B cell (primary cell): ENCODE data around the gene RASSF4. TPM values are rescaled to one million over a fixed set of nuclear protein-coding genes. Genes with fewer than 3 reads are reported as not detected.
"Not testable (repeated sequence)": the region's sequence is repeated elsewhere in the genome, so short reads cannot be mapped to it uniquely, and the experiment has no call there.

Source experiments
- ATAC-seq: fragments of 200-7000 bp; cut with Tn5 transposase; one replicate; pipeline ENCODE4 v1.10.0; 2021; ENCODE audit warnings: low read depth, mild to moderate bottlenecking, moderate number of reproducible peaks, moderate library complexity
- CTCF ChIA-PET: fragments of 350-600 bp; sonication (Branson Sonifier 250); formaldehyde crosslinking; loops from one replicate; lab custom pipeline; 2021; ENCODE audit warnings: antibody characterized with exemption, inconsistent platforms; lab: Charles Lee
- POLR2A ChIA-PET: fragments of 350-600 bp; sonication (Branson Sonifier 250); formaldehyde crosslinking; loops from one replicate; lab custom pipeline; 2021; ENCODE audit warnings: antibody characterized with exemption; lab: Charles Lee
- DNase-seq: peaks from one replicate; pipeline ENCODE4 v3.0.0; 2013
- H2AFZ ChIP-seq: 2 replicates; pipeline ENCODE4 v1.6.1; 2012; ENCODE audit warnings: mild to moderate bottlenecking, low read depth, low read length; ENCODE audit not compliant: insufficient read depth, poor library complexity, severe bottlenecking
- H3K27ac ChIP-seq, 2 donors: 1 replicate in 1 of 2; 2 replicates in 1 of 2; pipeline ENCODE4 v1.5.1; 2012 to 2013; ENCODE audit warnings: low read length in 2 of 2, mild to moderate bottlenecking in 2 of 2, moderate library complexity in 1 of 2
- H3K27me3 ChIP-seq, 4 experiments: fragments of 200-600 bp in 1 of 4; sonication (generic) in 1 of 4; replicated peaks in 1 of 4; 1 replicate in 2 of 4; 2 replicates in 2 of 4; pipeline versions ENCODE4 v1.6.1 to v1.7.0; 2013 to 2016; ENCODE audit warnings: low read length in 3 of 4, mild to moderate bottlenecking in 2 of 4, mixed read lengths in 1 of 4, moderate library complexity in 1 of 4; ENCODE audit not compliant: insufficient read depth in 4 of 4, control insufficient read depth in 3 of 4; ENCODE audit errors: control extremely low read depth in 1 of 4
- H3K36me3 ChIP-seq, 2 experiments: replicated peaks in 1 of 2; 1 replicate in 1 of 2; 2 replicates in 1 of 2; pipeline versions ENCODE4 v1.6.1 to v1.7.1; 2013; ENCODE audit warnings: low read length in 1 of 2; ENCODE audit not compliant: insufficient read depth in 2 of 2, control insufficient read depth in 1 of 2; ENCODE audit errors: control extremely low read depth in 1 of 2, extremely low read depth in 1 of 2
- H3K4me1 ChIP-seq, 2 donors: fragments of 200-600 bp in 1 of 2; sonication (generic) in 1 of 2; 1 replicate in 1 of 2; 2 replicates in 1 of 2; pipeline versions ENCODE4 v1.5.1 to v1.6.1; 2013 to 2017; ENCODE audit warnings: low read length in 2 of 2; ENCODE audit not compliant: control insufficient read depth in 2 of 2, insufficient read depth in 2 of 2
- H3K4me2 ChIP-seq: replicated peaks from 2 replicates; pipeline ENCODE3; 2012; ENCODE audit warnings: mild to moderate bottlenecking, low read depth, low read length; ENCODE audit not compliant: poor library complexity, severe bottlenecking
- H3K4me3 ChIP-seq, 5 experiments: fragments of 200-600 bp in 1 of 5; sonication (generic) in 1 of 5; 1 replicate in 3 of 5; 2 replicates in 2 of 5; pipeline versions ENCODE4 v1.5.1 to v1.7.0; 2011 to 2016; ENCODE audit warnings: low read length in 4 of 5, mild to moderate bottlenecking in 4 of 5, low read depth in 2 of 5, control low read depth in 1 of 5, moderate library complexity in 1 of 5; ENCODE audit not compliant: insufficient read depth in 1 of 5; ENCODE audit errors: control extremely low read depth in 1 of 5, extremely low read depth in 1 of 5
- H3K79me2 ChIP-seq: fragments of 200-600 bp; sonication (generic); one replicate; pipeline ENCODE4 v1.6.0; 2016; ENCODE audit warnings: low read length; ENCODE audit not compliant: control insufficient read depth, insufficient read depth
- H3K9ac ChIP-seq: fragments of 200-600 bp; sonication (generic); 2 replicates; pipeline ENCODE4 v1.6.1; 2017; ENCODE audit warnings: mild to moderate bottlenecking, low read length, moderate library complexity
- H3K9me3 ChIP-seq, 3 donors: one replicate each; pipeline versions ENCODE4 v1.6.1 to v1.7.1; 2013; ENCODE audit warnings: low read length in 2 of 3; ENCODE audit not compliant: control insufficient read depth in 2 of 3, insufficient read depth in 1 of 3; ENCODE audit errors: control extremely low read depth in 1 of 3
- H4K20me1 ChIP-seq: 2 replicates; pipeline ENCODE4 v1.6.0; 2012; ENCODE audit warnings: mild to moderate bottlenecking, low read length; ENCODE audit not compliant: insufficient read depth, control insufficient read depth, poor library complexity, severe bottlenecking
- H3K27ac Mint-ChIP-seq: one replicate; pipeline ENCODE4 v1.8.0; 2021; ENCODE audit warnings: mixed read lengths
- H3K27me3 Mint-ChIP-seq: one replicate; pipeline ENCODE4 v1.8.0; 2021; ENCODE audit warnings: mixed read lengths
- H3K4me1 Mint-ChIP-seq: one replicate; pipeline ENCODE4 v1.8.0; 2021; ENCODE audit warnings: mixed read lengths
- H3K4me3 Mint-ChIP-seq: one replicate; pipeline ENCODE4 v1.8.0; 2021; ENCODE audit warnings: mixed read lengths
- H3K9me3 Mint-ChIP-seq: one replicate; pipeline ENCODE4 v1.8.0; 2022; ENCODE audit warnings: mixed read lengths; ENCODE audit not compliant: insufficient read depth
- EZH2 ChIP-seq: IDR thresholded peaks from 2 replicates; pipeline ENCODE4 v1.6.1; 2012; ENCODE audit warnings: borderline replicate concordance, low read depth, mild to moderate bottlenecking, moderate library complexity, low read length; ENCODE audit not compliant: insufficient read depth, poor library complexity, severe bottlenecking
- WGBS: methylation state at CpG from one replicate; pipeline ENCODE4 v1.1.5; 2013; ENCODE audit warnings: missing lambda C conversion rate; ENCODE audit not compliant: insufficient coverage; 5-methylcytosine and 5-hydroxymethylcytosine counted together
- intact Hi-C: fragments of 100-400 bp; cut with micrococcal nuclease; formaldehyde crosslinking; loops from one replicate; pipeline ENCODE4 v1.10.0; 2022
- polyA plus RNA-seq: library from polyadenylated mRNA; depleted of rRNA; stranded (reverse); fragments of >200 nt; gene quantifications from 2 replicates; pipeline ENCODE4 v1.2.3, GENCODE V29; 2012
- total RNA-seq, 2 donors: library from RNA; stranded (reverse); fragments of 120-200 nt in 1 of 2; gene quantifications; 1 replicate in 1 of 2; 2 replicates in 1 of 2; pipeline versions ENCODE4 v1.2.3 to v1.2.4, GENCODE V29; 2013 to 2022
- TF ChIP-seq, protein P1 (sequence below): fragments of 200-600 bp; IDR thresholded peaks from one replicate; pipeline ENCODE4 v1.8.0; 2022; ENCODE audit warnings: antibody characterized with exemption, mild to moderate bottlenecking

Gene RASSF4
- total and polyA plus RNA-seq, 2 donors (not counting 1 experiment from before 2014, with no cell fraction given), result 1.9 to 2.6 TPM

GRCh38 chr10:45008524-45009161, 49.0 kb downstream of the RASSF4 start:
- H3K27ac Mint-ChIP-seq, result no peak overlapping the region
- Histone ChIP-seq H4K20me1 (peaks cover 2% of the 10 kb centered on the region), H3K4me2 (no peak overlapping the region), H3K27me3 (no peaks in the 10 kb centered on the region), H3K79me2 (no peaks in the 10 kb centered on the region), H3K4me3 (no peak overlapping the region), H3K9ac (no peak overlapping the region), H3K9me3 (peaks cover 4 to 8% (median 4%) of the 10 kb centered on the region in 3 donors), H3K4me1 (peaks cover 0 to 4% of the 10 kb centered on the region in 2 donors), H3K27ac (no peak overlapping the region), H3K36me3 (peaks cover 3 to 17% of the 10 kb centered on the region in 2 experiments), H2AFZ (no peak overlapping the region)
- peaks cover 2% of the 10 kb centered on the region for H3K4me1 Mint-ChIP-seq
- CTCF ChIA-PET, result interaction anchor here (1.0 to 1.9 kb wide), 3 partner anchors 8 to 77 kb away, joined by 3 to 8 read pairs (median 5); no protein-coding TSS in a partner anchor
- peak; percentile 58 for ATAC-seq
- POLR2A ChIA-PET, result no interaction called here
- H3K9me3 Mint-ChIP-seq, result no peaks in the 10 kb centered on the region
- peak; percentile 71 for DNase-seq
- WGBS, result 21% methylated on average over 4 of the region's 8 CpGs
- TF ChIP-seq EZH2, result no peak
- TF ChIP-seq, protein P1, sequence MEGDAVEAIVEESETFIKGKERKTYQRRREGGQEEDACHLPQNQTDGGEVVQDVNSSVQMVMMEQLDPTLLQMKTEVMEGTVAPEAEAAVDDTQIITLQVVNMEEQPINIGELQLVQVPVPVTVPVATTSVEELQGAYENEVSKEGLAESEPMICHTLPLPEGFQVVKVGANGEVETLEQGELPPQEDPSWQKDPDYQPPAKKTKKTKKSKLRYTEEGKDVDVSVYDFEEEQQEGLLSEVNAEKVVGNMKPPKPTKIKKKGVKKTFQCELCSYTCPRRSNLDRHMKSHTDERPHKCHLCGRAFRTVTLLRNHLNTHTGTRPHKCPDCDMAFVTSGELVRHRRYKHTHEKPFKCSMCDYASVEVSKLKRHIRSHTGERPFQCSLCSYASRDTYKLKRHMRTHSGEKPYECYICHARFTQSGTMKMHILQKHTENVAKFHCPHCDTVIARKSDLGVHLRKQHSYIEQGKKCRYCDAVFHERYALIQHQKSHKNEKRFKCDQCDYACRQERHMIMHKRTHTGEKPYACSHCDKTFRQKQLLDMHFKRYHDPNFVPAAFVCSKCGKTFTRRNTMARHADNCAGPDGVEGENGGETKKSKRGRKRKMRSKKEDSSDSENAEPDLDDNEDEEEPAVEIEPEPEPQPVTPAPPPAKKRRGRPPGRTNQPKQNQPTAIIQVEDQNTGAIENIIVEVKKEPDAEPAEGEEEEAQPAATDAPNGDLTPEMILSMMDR, result peak; percentile 88
- H3K27me3 Mint-ChIP-seq, result no peaks in the 10 kb centered on the region
- intact Hi-C loops, result loop anchor here (10.0 kb wide), 2 partner anchors 366 to 1364 kb away; partner anchors contain the start of genes ALOX5 and ZNF32
- H3K4me3 Mint-ChIP-seq, result no peak overlapping the region

GRCh38 chr10:45014557-45014956, 55.0 kb downstream of the RASSF4 start:
- H3K9me3 Mint-ChIP-seq, H3K4me3 ChIP-seq, H2AFZ ChIP-seq, H3K27me3 ChIP-seq, H3K9ac ChIP-seq, H3K4me2 ChIP-seq, H3K4me3 Mint-ChIP-seq, H3K79me2 ChIP-seq, CTCF ChIA-PET, H3K27ac ChIP-seq, H3K36me3 ChIP-seq, H3K27me3 Mint-ChIP-seq, H4K20me1 ChIP-seq, intact Hi-C loops, H3K4me1 Mint-ChIP-seq, H3K4me1 ChIP-seq, ATAC-seq, H3K9me3 ChIP-seq, POLR2A ChIA-PET, H3K27ac Mint-ChIP-seq, DNase-seq: not testable (repeated sequence)
- 80% methylated on average over 3 of the region's 10 CpGs for WGBS
